ENCODE measurements around the gene EYS. TPM values are rescaled to one million over a fixed set of nuclear protein-coding genes. Genes with fewer than 3 reads are reported as not detected.

EYS gene
- total RNA-seq, 6 experiments from 2014 or later: 0.54 to 2.3 (median 0.74) TPM; not detected in 1

DNA sequence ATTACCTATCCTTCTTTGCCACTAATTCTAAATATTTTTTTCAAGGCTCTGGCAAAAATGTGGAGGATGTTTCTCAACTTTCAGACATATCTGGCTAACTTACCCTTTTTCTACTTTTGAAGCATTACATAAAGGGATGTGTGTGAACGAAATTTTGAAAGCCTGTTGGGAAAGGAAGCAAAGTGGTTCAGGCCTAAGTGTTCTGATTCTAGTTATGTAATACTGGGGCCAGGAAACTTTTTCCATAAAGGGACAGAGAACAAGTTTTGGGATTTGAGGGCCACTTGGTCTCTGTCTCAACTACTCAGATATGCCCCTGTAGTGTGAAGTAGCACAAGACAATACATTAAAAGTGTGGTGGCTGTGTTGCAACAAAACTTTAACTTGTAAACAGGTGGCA, 1349.6 kb downstream of the EYS start:
- 17% methylated on average over 1 of the region's 1 CpG for WGBS (ENCODE audit: insufficient coverage, low coverage, low lambda C conversion rate, missing lambda C conversion rate)
- intact Hi-C loops (cut with DNase I): no loop called here
- H3K27ac ChIP-seq: no peak overlapping the region
- H3K4me1 ChIP-seq: no peaks in the 10 kb centered on the region
- DNase-seq: no peak
- TF ChIP-seq, protein P1, sequence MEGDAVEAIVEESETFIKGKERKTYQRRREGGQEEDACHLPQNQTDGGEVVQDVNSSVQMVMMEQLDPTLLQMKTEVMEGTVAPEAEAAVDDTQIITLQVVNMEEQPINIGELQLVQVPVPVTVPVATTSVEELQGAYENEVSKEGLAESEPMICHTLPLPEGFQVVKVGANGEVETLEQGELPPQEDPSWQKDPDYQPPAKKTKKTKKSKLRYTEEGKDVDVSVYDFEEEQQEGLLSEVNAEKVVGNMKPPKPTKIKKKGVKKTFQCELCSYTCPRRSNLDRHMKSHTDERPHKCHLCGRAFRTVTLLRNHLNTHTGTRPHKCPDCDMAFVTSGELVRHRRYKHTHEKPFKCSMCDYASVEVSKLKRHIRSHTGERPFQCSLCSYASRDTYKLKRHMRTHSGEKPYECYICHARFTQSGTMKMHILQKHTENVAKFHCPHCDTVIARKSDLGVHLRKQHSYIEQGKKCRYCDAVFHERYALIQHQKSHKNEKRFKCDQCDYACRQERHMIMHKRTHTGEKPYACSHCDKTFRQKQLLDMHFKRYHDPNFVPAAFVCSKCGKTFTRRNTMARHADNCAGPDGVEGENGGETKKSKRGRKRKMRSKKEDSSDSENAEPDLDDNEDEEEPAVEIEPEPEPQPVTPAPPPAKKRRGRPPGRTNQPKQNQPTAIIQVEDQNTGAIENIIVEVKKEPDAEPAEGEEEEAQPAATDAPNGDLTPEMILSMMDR (IDR thresholded peaks at IDR 0.05): no peak
- TF ChIP-seq POLR2A (IDR thresholded peaks at IDR 0.05): no peak
- no peak overlapping the region for H3K4me3 ChIP-seq
- no peaks in the 10 kb centered on the region for H3K9me3 ChIP-seq
- ATAC-seq: no peak
- H3K27me3 ChIP-seq: no peaks in the 10 kb centered on the region
- H3K36me3 ChIP-seq: no peaks in the 10 kb centered on the region

DNA sequence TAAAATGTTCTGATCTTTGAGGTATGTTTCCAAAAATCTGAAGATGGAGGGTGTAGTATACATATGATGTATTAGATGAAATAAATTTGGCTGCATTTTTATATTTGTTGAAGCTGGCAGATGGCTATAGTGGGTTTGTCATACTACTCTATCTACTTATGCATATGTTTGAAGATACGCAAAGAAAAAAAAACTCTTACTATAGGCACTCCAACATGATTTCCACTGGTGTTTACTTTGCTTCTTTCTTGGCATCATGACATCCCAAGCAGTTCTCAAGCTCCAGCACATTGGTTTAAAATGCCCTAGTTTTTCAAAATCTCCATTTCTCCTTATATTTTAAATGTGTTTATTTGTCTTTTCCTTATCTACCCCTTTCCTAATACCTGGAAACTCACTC, 1359.6 kb downstream of the EYS start:
- no peaks in the 10 kb centered on the region for H3K27me3 ChIP-seq
- TF ChIP-seq, protein P1 (IDR thresholded peaks at IDR 0.05): no peak
- no peak for TF ChIP-seq POLR2A (IDR thresholded peaks at IDR 0.05)
- DNase-seq (no peak), ATAC-seq (no peak)
- intact Hi-C loops (cut with DNase I): no loop called here
- H3K4me1 ChIP-seq: no peaks in the 10 kb centered on the region
- WGBS (ENCODE audit: insufficient coverage, low coverage, low lambda C conversion rate, missing lambda C conversion rate): 67% methylated on average over 1 of the region's 1 CpG
- no peak overlapping the region for H3K27ac ChIP-seq
- no peaks in the 10 kb centered on the region for H3K9me3 ChIP-seq
- H3K4me3 ChIP-seq: no peak overlapping the region
- no peaks in the 10 kb centered on the region for H3K36me3 ChIP-seq

DNA sequence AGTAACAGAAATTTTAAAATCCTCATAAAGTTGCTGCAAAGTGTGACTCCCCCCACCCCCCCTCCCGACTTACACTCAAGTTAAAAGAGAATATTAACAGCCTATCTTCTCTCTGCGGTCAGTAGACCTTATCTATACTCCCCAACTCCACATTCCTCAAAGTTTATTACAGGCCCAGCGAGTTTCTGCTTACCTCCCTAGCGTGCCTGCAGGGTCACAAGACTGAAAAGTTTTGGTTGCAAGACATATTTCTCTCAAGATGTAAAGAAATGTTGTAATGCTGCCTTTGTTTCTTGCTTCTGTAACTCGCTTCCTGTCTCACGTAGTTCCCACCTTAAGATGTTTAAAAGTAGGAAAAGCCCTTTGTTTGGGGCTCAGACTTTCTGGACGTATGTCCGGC, 1371.8 kb downstream of the EYS start:
- H3K36me3 ChIP-seq: no peaks in the 10 kb centered on the region
- no peaks in the 10 kb centered on the region for H3K9me3 ChIP-seq
- DNase-seq: no peak
- 71% methylated on average over 8 of the region's 8 CpGs for WGBS (ENCODE audit: insufficient coverage, low coverage, low lambda C conversion rate, missing lambda C conversion rate)
- no peaks in the 10 kb centered on the region for H3K27me3 ChIP-seq
- no peak overlapping the region for H3K4me3 ChIP-seq
- no peak for ATAC-seq
- H3K4me1 ChIP-seq: no peaks in the 10 kb centered on the region
- intact Hi-C loops (cut with DNase I): no loop called here
- H3K27ac ChIP-seq: no peak overlapping the region
- TF ChIP-seq, protein P1 (IDR thresholded peaks at IDR 0.05): no peak
- TF ChIP-seq POLR2A (IDR thresholded peaks at IDR 0.05): no peak

DNA sequence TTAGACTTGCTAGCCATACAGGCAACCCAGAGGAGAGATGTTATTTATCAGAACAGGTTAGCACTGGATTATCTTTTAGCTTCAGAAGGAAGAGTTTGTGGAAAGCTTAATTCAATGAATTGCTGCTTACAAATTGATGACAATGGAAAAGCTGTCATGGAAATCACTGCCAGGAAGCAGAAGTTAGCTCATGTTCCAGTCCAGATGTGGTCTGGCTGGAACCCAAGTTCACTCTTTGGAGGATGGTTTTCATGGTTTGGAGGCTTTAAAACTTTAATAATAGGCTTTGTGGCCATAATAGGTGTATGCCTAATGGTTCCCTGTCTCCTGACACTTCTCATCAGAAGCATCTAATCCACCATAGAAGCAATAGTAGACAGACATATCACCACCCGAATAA, 1372.4 kb downstream of the EYS start:
- no peak overlapping the region for H3K27ac ChIP-seq
- no peaks in the 10 kb centered on the region for H3K36me3 ChIP-seq
- WGBS (ENCODE audit: insufficient coverage, low coverage, low lambda C conversion rate, missing lambda C conversion rate): 100% methylated on average over 1 of the region's 1 CpG
- H3K27me3 ChIP-seq: no peaks in the 10 kb centered on the region
- TF ChIP-seq POLR2A (IDR thresholded peaks at IDR 0.05): no peak
- TF ChIP-seq, protein P1 (IDR thresholded peaks at IDR 0.05): no peak
- no peaks in the 10 kb centered on the region for H3K9me3 ChIP-seq
- no peaks in the 10 kb centered on the region for H3K4me1 ChIP-seq
- ATAC-seq (no peak), DNase-seq (no peak)
- no peak overlapping the region for H3K4me3 ChIP-seq
- intact Hi-C loops (cut with DNase I): no loop called here
